Measurements from ENCODE around the gene MRPS7. TPM values are rescaled to one million over a fixed set of nuclear protein-coding genes. Genes with fewer than 3 reads are reported as not detected.
"Not testable (repeated sequence)": the region's sequence is repeated elsewhere in the genome, so short reads cannot be mapped to it uniquely, and the experiment has no call there.

The MRPS7 gene
- total and polyA plus RNA-seq, 3 experiments from 2014 or later, result 101 to 123 (median 102) TPM

DNA sequence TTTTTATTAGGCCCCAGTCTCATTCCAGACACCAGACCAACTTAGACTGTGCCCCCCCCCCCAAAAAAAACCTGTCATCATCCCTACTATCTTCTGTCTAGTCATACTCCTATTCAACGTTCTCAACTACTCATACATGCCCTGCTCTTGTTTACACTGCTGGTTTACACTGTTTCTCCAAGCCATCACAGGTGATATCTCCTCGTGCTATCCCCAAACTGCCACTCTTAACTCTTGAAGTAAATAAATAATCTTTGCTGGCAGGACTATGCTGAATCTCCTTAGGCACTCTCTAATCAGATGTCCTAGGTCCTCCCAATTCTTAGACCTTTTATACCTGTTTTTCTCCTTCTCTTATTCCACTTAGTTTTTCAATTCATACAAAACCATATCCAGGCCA lies 4.5 kb upstream of the MRPS7 start:
- H3K9me3 ChIP-seq (ENCODE audit: low read length); H3K9me3 Mint-ChIP-seq; POLR2A ChIA-PET; H3K27ac ChIP-seq (ENCODE audit: low read depth, low read length); H3K4me3 ChIP-seq (ENCODE audit: low read length); H3K27me3 Mint-ChIP-seq; H3K27me3 ChIP-seq (ENCODE audit: insufficient read depth, low read length, poor library complexity, severe bottlenecking); CTCF ChIA-PET; H3K36me3 ChIP-seq (ENCODE audit: insufficient read depth, low read length); DNase-seq: not testable (repeated sequence)
- peaks cover 79 to 97% (median 89%) of the 10 kb centered on the region in 3 donors for H3K4me1 Mint-ChIP-seq
- peak overlapping the region in 1 of 7 donors; percentile 42 for H3K4me3 Mint-ChIP-seq
- peak overlapping the region in 5 of 8 donors; percentile 38 to 74 (median 70) for H3K27ac Mint-ChIP-seq
- H3K36me3 Mint-ChIP-seq, result peaks cover 0 to 24% (median 3%) of the 10 kb centered on the region in 3 donors
- peaks cover 21% of the 10 kb centered on the region for H3K4me1 ChIP-seq (ENCODE audit: insufficient read depth, low read length)

DNA sequence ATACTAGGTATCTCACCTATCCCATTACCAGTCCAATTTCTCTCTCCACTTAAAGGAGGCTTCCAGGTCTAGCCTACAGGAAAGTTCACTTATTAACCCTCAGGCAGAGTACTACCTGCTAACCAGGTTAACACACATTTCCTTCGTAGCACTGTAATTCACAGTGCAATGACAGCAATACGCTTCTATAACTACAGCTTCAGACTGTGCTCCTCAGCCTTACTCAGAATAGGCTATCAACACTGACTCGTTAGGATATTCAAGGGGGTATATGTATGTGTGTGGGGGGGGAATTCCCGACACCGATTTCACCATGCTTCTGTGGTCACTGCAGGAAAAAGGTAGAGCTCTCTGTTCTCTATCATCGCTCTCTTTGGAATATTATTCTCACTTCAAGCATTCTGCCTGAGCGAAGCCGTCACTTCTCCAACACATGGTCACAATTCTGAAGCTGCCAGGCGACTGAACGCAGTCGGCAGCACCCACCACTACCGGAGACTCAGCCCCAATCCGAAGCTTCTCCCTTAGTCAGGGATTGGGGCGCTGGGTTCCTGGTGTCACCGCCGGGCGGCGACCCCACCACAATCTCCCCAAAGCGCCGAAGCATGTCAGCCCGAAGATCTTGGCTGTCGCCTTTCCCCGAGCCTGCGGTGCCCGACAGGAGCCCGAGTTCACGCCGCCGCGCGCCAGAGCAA lies 891 bp upstream of the MRPS7 start:
- H3K4me1 ChIP-seq (ENCODE audit: insufficient read depth, low read length), result peaks cover 29% of the 10 kb centered on the region
- Mint-ChIP-seq H3K27me3 (peaks cover 0 to 1% of the 10 kb centered on the region in 2 donors), H3K36me3 (peaks cover 0 to 50% (median 6%) of the 10 kb centered on the region in 3 donors), H3K4me3 (peak overlapping the region; percentile 92 to 98 (median 95)), H3K9me3 (no peaks in the 10 kb centered on the region), H3K4me1 (peaks cover 55 to 75% (median 60%) of the 10 kb centered on the region in 3 donors), H3K27ac (peak overlapping the region; percentile 99 to 100 (median 100))
- peak overlapping the region; percentile 94 for H3K4me3 ChIP-seq (ENCODE audit: low read length)
- H3K9me3 ChIP-seq (ENCODE audit: low read length), result no peaks in the 10 kb centered on the region
- H3K27me3 ChIP-seq (ENCODE audit: insufficient read depth, low read length, poor library complexity, severe bottlenecking), result no peaks in the 10 kb centered on the region
- peaks cover 9% of the 10 kb centered on the region for H3K36me3 ChIP-seq (ENCODE audit: insufficient read depth, low read length)
- DNase-seq, result peak in 1 of 5 donors; percentile 28
- CTCF ChIA-PET, result interaction anchor here (0.7 to 5.2 kb wide), 11 partner anchors 10 to 147 kb away, joined by 3 to 76 read pairs (median 4); partner anchors contain the start of genes GRB2, MIF4GD, SLC25A19 and SUMO2
- POLR2A ChIA-PET, result interaction anchor here (0.6 to 4.3 kb wide), 11 partner anchors 10 to 406 kb away, joined by 3 to 79 read pairs (median 4); partner anchors contain the start of genes MIF4GD, RECQL5, SLC25A19 and TMEM94
- H3K27ac ChIP-seq (ENCODE audit: low read depth, low read length), result peak overlapping the region; percentile 99

DNA sequence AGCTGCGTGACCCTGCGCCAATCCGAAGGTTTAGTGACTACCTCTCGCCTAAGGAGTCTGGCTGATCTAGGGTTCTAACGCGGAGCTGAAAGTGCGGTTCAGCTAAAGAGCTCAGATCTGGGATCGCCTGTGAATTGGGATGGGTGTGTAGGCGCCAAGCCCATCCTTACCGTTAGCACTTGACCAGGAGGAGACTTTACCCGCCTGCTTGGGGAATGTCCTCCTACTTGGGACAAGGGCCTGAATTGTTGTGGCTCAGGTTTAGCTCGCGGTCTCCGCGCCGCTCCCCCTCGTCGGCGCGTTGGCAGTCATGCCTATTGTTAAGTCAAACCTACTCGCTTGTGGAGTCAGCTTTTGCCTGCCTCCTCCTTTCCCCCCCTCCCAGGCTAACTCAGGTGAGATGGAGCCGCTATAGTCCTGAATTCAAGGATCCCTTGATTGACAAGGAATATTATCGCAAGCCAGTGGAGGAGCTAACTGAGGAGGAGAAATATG lies 480 bp downstream of the MRPS7 start:
- Histone ChIP-seq H3K27ac (ENCODE audit: low read depth, low read length) (peak overlapping the region; percentile 99), H3K27me3 (ENCODE audit: insufficient read depth, low read length, poor library complexity, severe bottlenecking) (no peaks in the 10 kb centered on the region), H3K36me3 (ENCODE audit: insufficient read depth, low read length) (peaks cover 21% of the 10 kb centered on the region), H3K4me1 (ENCODE audit: insufficient read depth, low read length) (peaks cover 29% of the 10 kb centered on the region), H3K4me3 (ENCODE audit: low read length) (peak overlapping the region; percentile 94), H3K9me3 (ENCODE audit: low read length) (no peaks in the 10 kb centered on the region)
- ChIA-PET POLR2A (interaction anchor here (0.6 to 4.3 kb wide), 8 partner anchors 9 to 228 kb away, joined by 3 to 79 read pairs (median 6); partner anchors contain the start of genes GRB2, MIF4GD, SLC25A19 and TMEM94), CTCF (interaction anchor here (0.9 to 5.2 kb wide), 11 partner anchors 9 to 194 kb away, joined by 3 to 76 read pairs (median 5); partner anchors contain the start of genes GRB2, MIF4GD, SLC25A19 and TMEM94)
- Mint-ChIP-seq H3K36me3 (peaks cover 0 to 64% (median 6%) of the 10 kb centered on the region in 3 donors), H3K4me1 (peaks cover 43 to 62% (median 46%) of the 10 kb centered on the region in 3 donors), H3K27ac (peak overlapping the region; percentile 99 to 100 (median 100)), H3K27me3 (peaks cover 0 to 3% of the 10 kb centered on the region in 2 donors), H3K4me3 (peak overlapping the region; percentile 92 to 98 (median 95)), H3K9me3 (no peaks in the 10 kb centered on the region)
- peak in 1 of 5 donors; percentile 44 for DNase-seq

DNA sequence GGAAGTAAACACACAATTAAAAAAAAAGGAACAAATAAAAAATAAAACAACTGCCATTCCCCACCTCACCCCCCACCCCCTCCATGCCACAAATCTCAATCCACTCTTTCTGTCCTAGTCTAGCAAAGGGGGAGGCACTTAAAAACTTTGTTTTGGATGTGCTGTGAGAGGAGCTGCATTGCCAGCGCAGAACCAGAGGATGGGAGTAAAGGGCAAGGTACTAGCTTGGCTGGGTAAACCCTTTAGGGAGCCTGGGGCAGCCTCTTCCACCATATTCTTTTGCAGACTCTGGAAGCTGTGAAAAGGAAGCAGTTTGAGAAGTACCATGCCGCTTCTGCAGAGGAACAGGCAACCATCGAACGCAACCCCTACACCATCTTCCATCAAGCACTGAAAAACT lies 1.4 kb downstream of the MRPS7 start:
- Mint-ChIP-seq H3K4me3 (peak overlapping the region; percentile 56 to 98 (median 94)), H3K36me3 (peaks cover 0 to 67% (median 6%) of the 10 kb centered on the region in 3 donors), H3K27ac (peak overlapping the region in 6 of 8 donors; percentile 54 to 100 (median 100)), H3K4me1 (peaks cover 37 to 53% (median 37%) of the 10 kb centered on the region in 3 donors), H3K27me3 (peaks cover 0 to 3% of the 10 kb centered on the region in 2 donors), H3K9me3 (no peaks in the 10 kb centered on the region)
- ChIA-PET CTCF (interaction anchor here (1.2 to 5.2 kb wide), 5 partner anchors 8 to 150 kb away, joined by 4 to 76 read pairs (median 13); partner anchors contain the start of genes GRB2, MIF4GD and SLC25A19), POLR2A (interaction anchor here (0.6 to 4.3 kb wide), 4 partner anchors 8 to 142 kb away, joined by 8 to 79 read pairs (median 24); partner anchors contain the start of genes GRB2, MIF4GD and SLC25A19)
- Histone ChIP-seq H3K4me1 (ENCODE audit: insufficient read depth, low read length) (peaks cover 29% of the 10 kb centered on the region), H3K27me3 (ENCODE audit: insufficient read depth, low read length, poor library complexity, severe bottlenecking) (no peaks in the 10 kb centered on the region), H3K9me3 (ENCODE audit: low read length) (no peaks in the 10 kb centered on the region), H3K4me3 (ENCODE audit: low read length) (no peak overlapping the region), H3K27ac (ENCODE audit: low read depth, low read length) (no peak overlapping the region), H3K36me3 (ENCODE audit: insufficient read depth, low read length) (peaks cover 25% of the 10 kb centered on the region)
- DNase-seq, result no peak

DNA sequence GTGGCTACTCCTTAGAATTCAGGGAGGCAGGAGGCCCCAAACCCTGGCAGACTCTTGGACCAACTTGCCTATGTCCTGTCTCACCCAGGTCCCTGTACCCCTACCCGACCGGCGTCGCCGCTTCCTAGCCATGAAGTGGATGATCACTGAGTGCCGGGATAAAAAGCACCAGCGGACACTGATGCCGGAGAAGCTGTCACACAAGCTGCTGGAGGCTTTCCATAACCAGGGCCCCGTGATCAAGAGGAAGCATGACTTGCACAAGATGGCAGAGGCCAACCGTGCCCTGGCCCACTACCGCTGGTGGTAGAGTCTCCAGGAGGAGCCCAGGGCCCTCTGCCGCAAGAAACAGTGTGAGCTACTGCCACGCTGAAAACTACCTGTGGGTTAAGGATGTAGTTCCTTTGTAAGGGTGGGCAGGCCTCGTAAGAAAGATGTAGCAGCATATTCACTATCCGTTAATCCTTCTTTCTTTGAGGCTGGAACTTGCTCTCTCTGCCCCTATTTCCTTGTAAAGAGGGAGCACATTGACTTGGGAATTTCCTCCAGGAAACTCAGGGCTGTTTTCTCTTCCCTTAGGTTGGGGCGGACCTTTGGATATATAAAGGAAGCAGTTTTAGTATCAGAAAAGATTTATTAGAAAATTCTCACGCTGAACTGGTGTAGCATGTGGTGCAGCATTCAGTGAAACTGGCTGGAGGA lies 4.1 kb downstream of the MRPS7 start:
- H3K27me3 Mint-ChIP-seq, result peaks cover 0 to 3% of the 10 kb centered on the region in 2 donors
- H3K4me3 Mint-ChIP-seq, result peak overlapping the region in 2 of 7 donors; percentile 20 to 27
- Histone ChIP-seq H3K27me3 (ENCODE audit: insufficient read depth, low read length, poor library complexity, severe bottlenecking) (no peaks in the 10 kb centered on the region), H3K4me1 (ENCODE audit: insufficient read depth, low read length) (peaks cover 20% of the 10 kb centered on the region), H3K9me3 (ENCODE audit: low read length) (no peaks in the 10 kb centered on the region), H3K4me3 (ENCODE audit: low read length) (no peak overlapping the region), H3K36me3 (ENCODE audit: insufficient read depth, low read length) (peaks cover 25% of the 10 kb centered on the region), H3K27ac (ENCODE audit: low read depth, low read length) (no peak overlapping the region)
- no peaks in the 10 kb centered on the region for H3K9me3 Mint-ChIP-seq
- ChIA-PET CTCF (no interaction called here), POLR2A (no interaction called here)
- H3K36me3 Mint-ChIP-seq, result peaks cover 0 to 59% (median 4%) of the 10 kb centered on the region in 3 donors
- H3K4me1 Mint-ChIP-seq, result peaks cover 19 to 41% (median 23%) of the 10 kb centered on the region in 3 donors
- peak in 1 of 5 donors; percentile 42 for DNase-seq
- H3K27ac Mint-ChIP-seq, result peak overlapping the region in 1 of 8 donors; percentile 39

DNA sequence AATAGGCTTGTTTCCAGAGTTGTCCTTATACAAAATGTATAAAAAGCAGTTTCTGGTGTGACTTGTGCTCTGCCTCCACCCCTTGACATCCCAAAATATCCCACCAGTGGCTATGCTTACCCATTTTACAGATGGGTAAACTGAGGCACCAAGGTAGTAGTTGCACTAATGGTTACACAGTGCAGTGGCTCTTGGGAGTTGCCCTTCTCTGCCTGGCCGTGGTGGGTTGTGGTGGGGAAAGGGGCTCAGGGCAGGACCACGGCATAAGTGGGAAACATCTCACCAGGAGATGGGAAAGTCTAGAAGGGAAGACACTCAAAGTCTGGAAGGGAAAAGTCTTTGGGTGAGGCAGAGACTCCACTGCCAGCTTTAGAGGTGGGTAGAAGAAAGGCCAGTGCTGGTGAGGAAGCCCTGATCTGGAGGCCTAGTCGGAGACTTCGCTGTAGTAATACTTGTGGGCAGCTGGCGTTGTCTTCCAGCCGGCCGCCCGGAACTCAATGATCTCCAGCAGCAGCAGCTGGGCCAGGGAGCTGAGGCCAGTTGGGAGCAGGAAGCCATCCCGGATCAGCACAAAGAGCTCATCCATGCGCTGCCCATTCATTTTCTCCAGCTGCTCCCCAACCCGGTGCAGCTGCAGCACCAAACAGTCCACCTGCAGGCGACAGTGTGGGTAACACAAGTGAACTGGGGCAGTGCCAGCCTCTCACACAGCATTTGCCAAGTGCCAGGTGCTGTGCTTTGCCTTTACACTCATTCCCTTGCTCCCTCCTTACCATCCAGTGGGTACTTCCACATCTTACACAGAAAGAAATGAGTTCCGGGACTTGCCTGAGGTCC lies 4.9 kb downstream of the MRPS7 start:
- POLR2A ChIA-PET, result no interaction called here
- CTCF ChIA-PET, result interaction anchor here (0.9 kb wide), 1 partner anchor 146 kb away, joined by 4 read pairs; no protein-coding TSS in a partner anchor
- peak overlapping the region in 1 of 7 donors; percentile 64 for H3K4me3 Mint-ChIP-seq

DNA sequence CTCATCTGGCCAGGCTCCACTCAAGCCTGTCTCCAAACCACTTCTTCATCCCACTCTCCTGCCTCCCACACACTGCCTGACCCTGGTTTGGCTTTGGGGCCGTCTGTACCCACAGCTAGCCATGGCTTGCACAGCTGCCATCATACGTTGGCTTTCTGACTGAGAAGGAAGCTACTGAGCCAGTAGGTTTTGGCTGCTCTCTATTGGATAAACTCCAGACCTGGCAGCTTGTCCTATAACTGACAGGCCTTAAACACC lies 5.4 kb downstream of the MRPS7 start:
- H3K36me3 ChIP-seq (ENCODE audit: insufficient read depth, low read length), result peaks cover 25% of the 10 kb centered on the region
- Mint-ChIP-seq H3K9me3 (no peaks in the 10 kb centered on the region), H3K27me3 (peaks cover 0 to 3% of the 10 kb centered on the region in 2 donors), H3K4me3 (peak overlapping the region in 1 of 7 donors; percentile 64), H3K27ac (peak overlapping the region in 2 of 8 donors; percentile 35 to 80), H3K4me1 (peaks cover 20 to 33% (median 20%) of the 10 kb centered on the region in 3 donors), H3K36me3 (peaks cover 0 to 48% (median 4%) of the 10 kb centered on the region in 3 donors)
- H3K27me3 ChIP-seq (ENCODE audit: insufficient read depth, low read length, poor library complexity, severe bottlenecking), result no peaks in the 10 kb centered on the region
- no peak overlapping the region for H3K27ac ChIP-seq (ENCODE audit: low read depth, low read length)
- ChIA-PET POLR2A (no interaction called here), CTCF (interaction anchor here (0.9 to 2.2 kb wide), 2 partner anchors 22 to 145 kb away, joined by 4 to 8 read pairs; partner anchors contain the start of gene SLC25A19)
- no peaks in the 10 kb centered on the region for H3K9me3 ChIP-seq (ENCODE audit: low read length)
- DNase-seq, result peak in 1 of 5 donors; percentile 36
- H3K4me1 ChIP-seq (ENCODE audit: insufficient read depth, low read length), result peaks cover 22% of the 10 kb centered on the region
- no peak overlapping the region for H3K4me3 ChIP-seq (ENCODE audit: low read length)

More for the DNA sequence above, 4.9 kb downstream of the MRPS7 start:
- DNase-seq, result peak in 1 of 5 donors; percentile 36
- H3K36me3 Mint-ChIP-seq, result peaks cover 0 to 52% (median 4%) of the 10 kb centered on the region in 3 donors
- Histone ChIP-seq H3K4me3 (ENCODE audit: low read length) (no peak overlapping the region), H3K36me3 (ENCODE audit: insufficient read depth, low read length) (peaks cover 25% of the 10 kb centered on the region), H3K27ac (ENCODE audit: low read depth, low read length) (no peak overlapping the region), H3K27me3 (ENCODE audit: insufficient read depth, low read length, poor library complexity, severe bottlenecking) (no peaks in the 10 kb centered on the region), H3K4me1 (ENCODE audit: insufficient read depth, low read length) (peaks cover 19% of the 10 kb centered on the region), H3K9me3 (ENCODE audit: low read length) (no peaks in the 10 kb centered on the region)
- H3K27me3 Mint-ChIP-seq, result peaks cover 0 to 3% of the 10 kb centered on the region in 2 donors
- peak overlapping the region in 2 of 8 donors; percentile 35 to 80 for H3K27ac Mint-ChIP-seq
- H3K4me1 Mint-ChIP-seq, result peaks cover 16 to 33% (median 20%) of the 10 kb centered on the region in 3 donors
- no peaks in the 10 kb centered on the region for H3K9me3 Mint-ChIP-seq

All from CD8-positive, alpha-beta memory T cell (primary cell).